Glutamatergic neuron (in vitro differentiated cells): ENCODE results near the gene AASS. TPM values are rescaled to one million over a fixed set of nuclear protein-coding genes. Genes with fewer than 3 reads are reported as not detected.

Source experiments
- DNase-seq: peaks from one replicate; pipeline ENCODE4 v3.0.0; 2022
- H3K27ac Mint-ChIP-seq: one replicate; pipeline ENCODE4 v1.8.0; 2020; ENCODE audit warnings: mild to moderate bottlenecking, mixed read lengths, inconsistent platforms; ENCODE audit not compliant: unreplicated experiment
- H3K27me3 Mint-ChIP-seq: one replicate; pipeline ENCODE4 v1.8.0; 2020; ENCODE audit warnings: mild to moderate bottlenecking, moderate library complexity, mixed read lengths, inconsistent platforms; ENCODE audit not compliant: unreplicated experiment
- H3K36me3 Mint-ChIP-seq: one replicate; pipeline ENCODE4 v1.8.0; 2020; ENCODE audit warnings: mild to moderate bottlenecking, mixed read lengths, inconsistent platforms; ENCODE audit not compliant: unreplicated experiment
- H3K4me1 Mint-ChIP-seq: one replicate; pipeline ENCODE4 v1.8.0; 2020; ENCODE audit warnings: mild to moderate bottlenecking, low read depth, mixed read lengths, inconsistent platforms; ENCODE audit not compliant: unreplicated experiment
- H3K4me3 Mint-ChIP-seq: one replicate; pipeline ENCODE4 v1.8.0; 2020; ENCODE audit warnings: mild to moderate bottlenecking, mixed read lengths, inconsistent platforms; ENCODE audit not compliant: unreplicated experiment
- H3K9me3 Mint-ChIP-seq: one replicate; pipeline ENCODE4 v1.8.0; 2020; ENCODE audit warnings: mild to moderate bottlenecking, moderate library complexity, mixed read lengths, inconsistent platforms; ENCODE audit not compliant: unreplicated experiment
- total RNA-seq: library from RNA; stranded (reverse); fragmentation: NEBNext Ultra II Directional; extraction: Animal tissue kit (Norgen Biotek cat#: 25700); gene quantifications from one replicate; pipeline ENCODE4 v1.2.1, GENCODE V29; 2021; ENCODE audit not compliant: unreplicated experiment
- TF ChIP-seq, protein P1 (sequence below): fragments of 200-600 bp; sonication (generic); IDR thresholded peaks from one replicate; pipeline ENCODE4 v1.5.0; 2021; ENCODE audit not compliant: partially characterized antibody, unreplicated experiment

AASS gene
- total RNA-seq, 1 donor from 2014 or later: 37.0 TPM

DNA sequence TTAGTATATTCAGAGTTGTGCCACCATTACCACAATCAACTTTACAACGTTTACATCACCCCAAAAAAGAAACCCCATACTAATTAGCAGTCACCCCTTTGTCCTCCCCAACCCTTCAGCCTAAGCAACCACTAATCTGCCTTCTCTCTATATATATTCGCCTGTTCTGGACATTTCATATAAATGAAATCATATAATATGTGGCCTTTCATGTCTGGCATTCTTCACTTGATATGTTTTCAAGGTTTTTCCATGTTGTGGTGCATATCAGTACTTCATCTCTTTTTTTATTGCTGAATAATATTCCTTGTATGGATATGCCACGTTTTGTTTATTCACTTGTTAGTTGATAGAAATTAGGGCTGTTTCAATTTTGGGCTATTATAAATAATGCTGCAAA is 70.4 kb downstream of the AASS start:
- TF ChIP-seq, protein P1, sequence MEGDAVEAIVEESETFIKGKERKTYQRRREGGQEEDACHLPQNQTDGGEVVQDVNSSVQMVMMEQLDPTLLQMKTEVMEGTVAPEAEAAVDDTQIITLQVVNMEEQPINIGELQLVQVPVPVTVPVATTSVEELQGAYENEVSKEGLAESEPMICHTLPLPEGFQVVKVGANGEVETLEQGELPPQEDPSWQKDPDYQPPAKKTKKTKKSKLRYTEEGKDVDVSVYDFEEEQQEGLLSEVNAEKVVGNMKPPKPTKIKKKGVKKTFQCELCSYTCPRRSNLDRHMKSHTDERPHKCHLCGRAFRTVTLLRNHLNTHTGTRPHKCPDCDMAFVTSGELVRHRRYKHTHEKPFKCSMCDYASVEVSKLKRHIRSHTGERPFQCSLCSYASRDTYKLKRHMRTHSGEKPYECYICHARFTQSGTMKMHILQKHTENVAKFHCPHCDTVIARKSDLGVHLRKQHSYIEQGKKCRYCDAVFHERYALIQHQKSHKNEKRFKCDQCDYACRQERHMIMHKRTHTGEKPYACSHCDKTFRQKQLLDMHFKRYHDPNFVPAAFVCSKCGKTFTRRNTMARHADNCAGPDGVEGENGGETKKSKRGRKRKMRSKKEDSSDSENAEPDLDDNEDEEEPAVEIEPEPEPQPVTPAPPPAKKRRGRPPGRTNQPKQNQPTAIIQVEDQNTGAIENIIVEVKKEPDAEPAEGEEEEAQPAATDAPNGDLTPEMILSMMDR: no peak
- no peaks in the 10 kb centered on the region for H3K36me3 Mint-ChIP-seq
- H3K4me3 Mint-ChIP-seq: no peak overlapping the region
- peaks cover 3% of the 10 kb centered on the region for H3K4me1 Mint-ChIP-seq
- H3K9me3 Mint-ChIP-seq: no peaks in the 10 kb centered on the region
- DNase-seq: no peak
- no peak overlapping the region for H3K27ac Mint-ChIP-seq
- H3K27me3 Mint-ChIP-seq: no peaks in the 10 kb centered on the region

DNA sequence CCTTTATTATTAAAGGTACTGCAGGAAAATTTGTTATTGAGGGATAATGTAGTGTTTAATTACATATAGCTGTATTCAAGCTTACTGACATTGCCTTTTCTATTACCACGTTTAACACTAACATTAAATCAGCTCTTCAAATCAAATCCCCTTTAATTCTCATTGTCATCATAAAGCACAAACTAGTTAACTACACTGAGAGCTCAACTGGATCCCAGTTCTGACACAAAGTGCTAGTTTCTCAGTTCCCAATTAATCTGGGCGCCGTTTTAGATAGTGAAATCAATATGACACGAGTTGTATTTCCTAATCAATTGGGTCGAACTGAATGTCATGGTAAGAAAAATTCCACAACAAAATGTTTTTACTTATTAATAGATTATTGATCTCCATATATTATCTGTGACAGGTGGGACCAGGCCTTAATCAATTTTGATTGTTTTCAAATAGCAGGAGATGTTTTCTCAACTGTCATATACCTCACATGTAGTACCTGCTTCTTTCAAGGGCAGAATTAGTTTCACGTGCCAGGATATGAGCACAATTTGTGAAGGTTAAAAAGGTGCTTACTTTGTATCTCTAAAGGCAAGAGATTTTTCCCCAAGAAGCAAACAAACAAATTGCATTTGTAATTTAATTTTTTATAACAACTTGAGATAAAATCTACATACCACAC is 71.0 kb downstream of the AASS start:
- H3K27ac Mint-ChIP-seq: no peak overlapping the region
- no peaks in the 10 kb centered on the region for H3K27me3 Mint-ChIP-seq
- TF ChIP-seq, protein P1: no peak
- no peaks in the 10 kb centered on the region for H3K36me3 Mint-ChIP-seq
- H3K4me1 Mint-ChIP-seq: peaks cover 3% of the 10 kb centered on the region
- no peaks in the 10 kb centered on the region for H3K9me3 Mint-ChIP-seq
- no peak for DNase-seq
- H3K4me3 Mint-ChIP-seq: no peak overlapping the region

DNA sequence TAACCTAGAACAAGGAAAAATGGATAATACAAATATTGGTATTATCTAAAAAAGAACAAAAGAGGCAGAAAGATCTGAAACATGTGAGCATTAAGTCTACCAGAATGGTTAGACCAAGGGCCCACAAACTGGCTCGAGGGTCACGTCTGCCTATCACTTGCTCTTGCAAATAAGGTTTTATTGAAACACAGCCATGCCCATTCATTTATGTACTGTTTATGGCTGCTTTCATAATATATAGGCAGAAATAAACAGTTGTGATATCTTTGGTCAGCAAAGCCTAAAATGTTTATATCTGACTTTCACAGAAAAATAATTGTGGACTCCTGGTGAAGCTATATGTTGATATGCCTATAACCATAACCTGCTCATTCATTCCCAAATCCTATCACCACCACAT is 71.8 kb downstream of the AASS start:
- H3K4me1 Mint-ChIP-seq: peaks cover 3% of the 10 kb centered on the region
- DNase-seq: no peak
- H3K4me3 Mint-ChIP-seq: no peak overlapping the region
- H3K27me3 Mint-ChIP-seq: no peaks in the 10 kb centered on the region
- TF ChIP-seq, protein P1: no peak
- H3K9me3 Mint-ChIP-seq: no peaks in the 10 kb centered on the region
- H3K36me3 Mint-ChIP-seq: no peaks in the 10 kb centered on the region
- H3K27ac Mint-ChIP-seq: no peak overlapping the region

DNA sequence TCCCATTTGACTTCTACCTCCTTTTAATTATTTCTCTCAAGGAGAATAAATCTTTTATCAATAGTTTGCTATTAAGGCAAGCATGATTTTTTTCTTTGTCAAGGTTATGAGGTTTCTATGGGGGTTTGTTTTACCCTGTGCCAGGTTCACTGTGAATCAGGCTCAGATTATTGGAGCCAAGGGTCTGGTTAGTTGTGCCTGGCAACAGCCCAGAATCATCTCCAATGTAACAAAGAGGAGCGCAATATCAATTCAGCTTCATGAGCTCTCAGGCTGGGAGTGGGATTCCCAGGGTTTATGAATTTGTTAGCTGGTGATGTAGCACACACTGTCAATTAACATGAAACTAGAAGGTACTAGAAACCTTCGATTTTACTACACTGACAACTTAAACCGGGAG is 73.2 kb downstream of the AASS start:
- Mint-ChIP-seq H3K27me3 (no peaks in the 10 kb centered on the region), H3K4me1 (peaks cover 3% of the 10 kb centered on the region), H3K36me3 (no peaks in the 10 kb centered on the region), H3K4me3 (no peak overlapping the region), H3K9me3 (no peaks in the 10 kb centered on the region), H3K27ac (no peak overlapping the region)
- TF ChIP-seq, protein P1: no peak
- no peak for DNase-seq

DNA sequence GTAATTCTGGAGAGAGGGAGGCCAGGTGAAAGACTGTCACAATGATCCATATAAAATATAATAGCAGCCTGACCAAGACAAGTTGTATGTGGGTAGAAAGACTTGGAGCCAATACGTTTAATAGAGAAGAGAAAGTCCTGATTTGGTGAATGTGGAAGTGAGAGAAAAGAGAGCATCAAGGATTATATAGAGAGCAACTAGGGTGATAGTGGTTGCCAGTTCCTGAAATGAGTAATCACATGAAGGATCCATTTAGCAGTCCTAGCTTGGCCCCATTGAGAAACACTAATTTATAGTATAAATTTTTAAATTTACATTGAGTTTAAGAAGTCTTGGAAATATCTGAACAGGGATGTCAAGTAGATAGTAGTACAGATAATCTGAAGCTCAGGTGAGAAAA is 74.0 kb downstream of the AASS start:
- H3K36me3 Mint-ChIP-seq: no peaks in the 10 kb centered on the region
- no peak for DNase-seq
- H3K4me3 Mint-ChIP-seq: no peak overlapping the region
- TF ChIP-seq, protein P1: no peak
- H3K9me3 Mint-ChIP-seq: no peaks in the 10 kb centered on the region
- no peaks in the 10 kb centered on the region for H3K27me3 Mint-ChIP-seq
- H3K27ac Mint-ChIP-seq: no peak overlapping the region
- H3K4me1 Mint-ChIP-seq: peaks cover 3% of the 10 kb centered on the region
